Muscle layer of duodenum (tissue), 2 donors: ENCODE results near the gene SLC49A4.

Experiments
- H3K27ac ChIP-seq: one replicate; pipeline ENCODE4 v1.7.0; 2013; ENCODE audit warnings: mild to moderate bottlenecking, low read length
- H3K27me3 ChIP-seq: one replicate; pipeline ENCODE4 v1.7.0; 2013; ENCODE audit warnings: low read depth, mild to moderate bottlenecking, control low read depth, low read length
- H3K36me3 ChIP-seq, 2 donors: one replicate each; pipeline ENCODE4 v1.7.0; 2013; ENCODE audit warnings: low read length in 2 of 2, control low read depth in 1 of 2, mild to moderate bottlenecking in 1 of 2; ENCODE audit not compliant: insufficient read depth in 2 of 2, control insufficient read depth in 1 of 2
- H3K4me1 ChIP-seq, 2 donors: one replicate each; pipeline ENCODE4 v1.7.0; 2013; ENCODE audit warnings: low read length in 2 of 2, mild to moderate bottlenecking in 2 of 2, control low read depth in 1 of 2, moderate library complexity in 1 of 2; ENCODE audit not compliant: insufficient read depth in 2 of 2, control insufficient read depth in 1 of 2
- H3K4me3 ChIP-seq, 2 donors: one replicate each; pipeline ENCODE4 v1.7.0; 2013; ENCODE audit warnings: low read length in 2 of 2, low read depth in 1 of 2, mild to moderate bottlenecking in 1 of 2
- H3K9me3 ChIP-seq, 2 donors: one replicate each; pipeline ENCODE4 v1.7.0; 2013; ENCODE audit warnings: low read length in 2 of 2, control low read depth in 1 of 2, mild to moderate bottlenecking in 1 of 2; ENCODE audit not compliant: control insufficient read depth in 1 of 2
- donor health status: healthy.

Gene SLC49A4

DNA sequence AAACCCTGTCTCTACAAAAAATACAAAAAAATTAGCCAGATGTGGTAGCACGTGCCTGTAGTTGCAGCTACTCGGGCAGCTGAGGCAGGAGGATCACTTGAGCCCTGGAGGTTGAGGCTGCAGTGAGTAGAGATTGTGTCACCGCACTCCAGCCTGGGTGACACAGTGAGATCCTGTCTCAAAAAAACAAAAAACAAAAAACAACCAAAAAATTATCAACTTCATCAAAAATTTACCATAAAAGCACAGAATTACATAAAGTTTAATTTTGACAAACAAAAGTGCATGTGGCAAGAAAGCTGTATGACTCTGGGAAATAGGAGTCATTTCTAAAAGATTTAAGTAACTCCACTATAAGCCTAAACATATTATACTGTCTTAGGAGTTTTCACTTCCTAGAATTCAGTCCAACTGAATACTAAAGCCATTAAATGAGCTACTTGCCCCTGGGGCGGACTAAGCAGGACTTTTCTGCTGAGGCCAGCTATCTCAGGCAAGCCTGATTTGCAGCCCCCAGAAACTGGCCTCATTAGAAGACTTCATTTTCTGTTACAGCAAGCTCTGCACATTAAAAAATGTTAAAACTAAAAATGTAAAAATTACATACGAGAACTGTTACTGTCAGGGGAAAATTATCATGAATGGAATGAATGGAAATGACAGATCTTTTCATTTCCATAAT is 24.2 kb upstream of the SLC49A4 start:
- Histone ChIP-seq H3K36me3 (peaks cover 0 to 24% of the 10 kb centered on the region in 2 donors), H3K9me3 (no peaks in the 10 kb centered on the region), H3K4me1 (no peaks in the 10 kb centered on the region), H3K4me3 (no peak overlapping the region), H3K27me3 (no peaks in the 10 kb centered on the region), H3K27ac (no peak overlapping the region)

DNA sequence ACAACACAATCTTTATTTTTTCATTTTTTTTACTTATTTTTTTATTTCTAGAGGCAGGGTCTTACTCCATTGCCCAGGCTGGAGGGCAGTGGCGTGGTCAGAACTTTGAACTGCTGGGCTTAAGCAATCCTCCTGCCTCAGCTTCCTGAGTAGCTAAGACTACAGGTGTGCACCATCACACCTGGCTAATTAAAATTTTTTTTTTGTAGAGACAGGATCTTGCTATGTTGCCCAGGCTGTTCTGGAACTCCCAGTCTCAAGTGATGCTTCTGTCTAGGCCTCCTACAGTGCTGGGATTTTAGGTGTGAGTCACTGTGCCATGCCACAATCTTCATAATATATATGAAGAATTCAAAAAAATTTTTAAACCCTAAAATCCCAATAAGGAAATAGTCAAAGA is 22.0 kb upstream of the SLC49A4 start:
- no peaks in the 10 kb centered on the region for H3K4me1 ChIP-seq
- no peaks in the 10 kb centered on the region for H3K27me3 ChIP-seq
- peaks cover 0 to 22% of the 10 kb centered on the region in 2 donors for H3K36me3 ChIP-seq
- H3K9me3 ChIP-seq, result no peaks in the 10 kb centered on the region
- no peak overlapping the region for H3K4me3 ChIP-seq
- no peak overlapping the region for H3K27ac ChIP-seq

DNA sequence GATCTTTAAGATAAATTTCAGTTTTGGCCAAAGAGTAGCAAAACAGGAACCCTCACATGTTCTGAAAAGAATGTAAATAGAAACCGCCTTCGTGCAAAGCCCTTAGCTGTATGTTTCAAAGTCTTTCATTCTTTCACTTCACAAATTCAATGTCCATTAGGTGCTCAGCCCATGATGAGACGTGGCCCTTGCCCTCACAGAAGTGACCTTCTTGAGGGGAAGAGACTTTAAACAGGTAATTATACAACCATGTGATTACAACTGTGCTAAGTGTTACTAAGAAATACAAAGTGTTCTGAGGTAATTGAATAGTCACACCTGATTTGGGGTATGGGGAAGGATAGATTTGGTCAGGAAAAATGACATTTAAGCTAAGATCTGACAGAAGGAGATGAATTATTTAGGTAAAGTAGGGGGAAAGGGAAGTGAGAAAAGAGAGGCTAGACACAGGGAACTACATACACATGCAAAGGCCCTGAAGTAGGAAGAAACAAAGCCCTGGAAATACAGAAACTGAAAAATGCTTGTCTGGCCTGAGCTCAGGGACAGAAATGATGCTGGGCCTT is 20.8 kb upstream of the SLC49A4 start:
- H3K27me3 ChIP-seq, result no peaks in the 10 kb centered on the region
- H3K36me3 ChIP-seq, result peaks cover 0 to 14% of the 10 kb centered on the region in 2 donors
- no peaks in the 10 kb centered on the region for H3K9me3 ChIP-seq
- H3K4me1 ChIP-seq, result no peaks in the 10 kb centered on the region
- no peak overlapping the region for H3K27ac ChIP-seq
- no peak overlapping the region for H3K4me3 ChIP-seq

DNA sequence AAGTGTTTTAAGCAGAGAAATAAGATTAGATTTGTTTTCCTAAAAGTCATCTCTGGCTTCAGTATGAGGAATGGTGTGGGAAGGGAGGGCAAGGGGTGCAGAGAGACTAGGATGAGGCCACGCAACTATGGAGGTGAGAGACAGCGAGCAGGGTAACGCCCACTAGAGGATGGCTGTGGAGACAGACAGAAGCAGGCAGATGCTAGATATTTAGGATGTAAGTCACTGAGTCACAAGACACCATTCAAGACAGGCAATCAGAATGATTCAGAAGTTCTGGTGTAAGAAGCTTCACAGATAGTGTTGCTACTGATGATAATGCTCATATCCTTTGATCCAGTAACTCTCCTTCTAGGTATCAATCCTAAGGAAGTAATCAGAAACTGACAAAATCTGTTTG is 20.3 kb upstream of the SLC49A4 start:
- H3K27me3 ChIP-seq, result no peaks in the 10 kb centered on the region
- H3K4me3 ChIP-seq, result no peak overlapping the region
- no peaks in the 10 kb centered on the region for H3K4me1 ChIP-seq
- H3K27ac ChIP-seq, result no peak overlapping the region
- H3K36me3 ChIP-seq, result peaks cover 0 to 13% of the 10 kb centered on the region in 2 donors
- H3K9me3 ChIP-seq, result no peaks in the 10 kb centered on the region

DNA sequence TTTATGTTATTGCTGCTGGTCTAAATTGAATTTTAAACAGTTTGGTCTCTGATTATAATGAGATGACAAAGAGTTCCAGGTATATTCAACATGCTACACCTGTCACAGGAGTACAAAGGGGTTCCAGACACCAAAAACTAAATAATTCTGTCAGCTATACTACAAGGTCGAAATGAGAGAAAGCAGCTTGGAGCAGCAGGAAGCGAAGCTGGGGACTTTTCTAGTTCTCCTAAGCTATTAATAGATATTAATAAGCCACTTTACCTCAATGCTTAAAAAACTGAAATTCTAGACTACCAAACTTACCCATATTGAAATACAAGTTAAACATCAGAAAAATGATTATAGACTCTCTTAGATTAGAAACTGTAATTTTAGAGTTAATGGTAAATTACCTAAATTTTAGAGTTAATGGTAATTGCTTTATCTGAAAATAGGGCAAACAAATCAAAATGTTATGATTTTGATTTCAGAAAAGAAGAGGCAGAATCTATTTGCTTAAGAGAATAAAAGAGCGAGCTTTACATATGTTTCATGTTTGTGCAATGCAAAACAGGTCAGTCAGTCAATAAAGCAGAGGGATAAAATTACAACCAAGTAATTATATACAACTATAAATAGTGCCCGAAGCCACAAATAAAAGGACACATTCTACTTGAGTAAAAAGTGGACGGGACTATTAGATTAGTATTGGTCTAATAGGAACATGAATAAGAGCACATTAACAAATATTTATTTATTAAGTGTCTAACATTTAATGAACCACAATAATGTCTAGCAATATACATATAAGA is 18.0 kb upstream of the SLC49A4 start:
- Histone ChIP-seq H3K27me3 (no peaks in the 10 kb centered on the region), H3K4me1 (no peaks in the 10 kb centered on the region), H3K4me3 (no peak overlapping the region), H3K9me3 (no peaks in the 10 kb centered on the region), H3K36me3 (peaks cover 0 to 4% of the 10 kb centered on the region in 2 donors), H3K27ac (no peak overlapping the region)

DNA sequence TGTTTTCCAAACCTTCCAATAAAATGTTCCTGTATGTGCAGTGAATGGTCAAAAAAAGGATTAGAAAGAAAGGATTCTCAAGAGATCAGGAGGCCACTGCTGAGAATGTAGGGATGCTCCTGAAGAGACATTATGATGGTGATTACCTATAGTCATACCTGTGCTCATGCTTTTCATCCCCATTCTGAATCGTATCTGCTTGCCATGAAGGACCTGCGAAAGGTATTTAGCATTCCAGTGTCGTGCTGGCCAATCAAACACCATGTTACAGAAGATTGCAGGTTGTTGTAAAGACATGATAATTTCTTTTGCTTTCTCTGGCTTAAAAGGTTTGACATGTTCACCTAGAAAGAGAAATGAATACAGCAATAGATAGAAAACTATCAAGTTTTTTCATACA is 17.3 kb upstream of the SLC49A4 start:
- Histone ChIP-seq H3K4me1 (no peaks in the 10 kb centered on the region), H3K27me3 (no peaks in the 10 kb centered on the region), H3K27ac (no peak overlapping the region), H3K4me3 (no peak overlapping the region), H3K36me3 (peaks cover 0 to 4% of the 10 kb centered on the region in 2 donors), H3K9me3 (no peaks in the 10 kb centered on the region)

DNA sequence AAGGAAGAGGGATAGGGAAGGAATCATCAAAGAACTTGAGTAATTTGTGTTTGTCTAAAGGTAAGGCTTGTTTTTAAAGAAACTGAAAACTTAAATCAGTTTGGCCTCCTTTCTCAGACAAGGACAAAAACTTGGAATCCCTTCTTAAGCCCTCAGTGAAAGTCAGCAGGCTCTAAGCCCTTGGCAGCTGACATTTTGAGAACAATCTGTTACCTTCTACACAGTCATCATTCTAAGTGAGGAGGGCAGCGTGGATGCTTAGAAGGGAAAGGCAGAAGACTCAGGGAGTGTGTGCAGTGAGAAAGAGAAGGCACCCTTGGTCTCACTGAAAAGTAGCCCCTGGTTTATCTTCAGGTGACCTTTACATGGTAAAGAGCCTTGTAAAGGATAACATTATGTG is 12.1 kb upstream of the SLC49A4 start:
- no peaks in the 10 kb centered on the region for H3K27me3 ChIP-seq
- no peak overlapping the region for H3K4me3 ChIP-seq

DNA sequence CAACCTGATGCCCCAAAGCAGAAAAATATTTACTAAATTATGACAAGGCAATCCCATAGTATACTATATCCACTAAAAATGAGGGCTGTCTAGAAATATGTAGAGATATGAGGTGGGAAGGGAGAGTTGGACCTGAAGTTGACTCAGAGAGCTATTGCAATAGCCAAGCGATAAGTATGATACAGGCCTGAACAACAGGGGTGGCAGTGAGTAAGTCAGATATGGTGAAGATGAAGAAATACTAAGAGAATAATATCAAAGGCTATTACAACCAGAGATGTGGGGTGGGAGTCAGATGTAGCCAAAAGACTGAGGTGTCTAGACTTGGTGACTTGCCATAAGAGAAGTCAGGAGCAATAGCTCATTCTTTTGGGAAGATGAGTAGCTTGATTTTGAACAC is 10.4 kb upstream of the SLC49A4 start:
- Histone ChIP-seq H3K4me3 (no peak overlapping the region), H3K9me3 (no peaks in the 10 kb centered on the region), H3K27ac (no peak overlapping the region), H3K4me1 (no peaks in the 10 kb centered on the region), H3K36me3 (no peaks in the 10 kb centered on the region), H3K27me3 (no peaks in the 10 kb centered on the region)

More for the DNA sequence above, 12.1 kb upstream of the SLC49A4 start:
- Histone ChIP-seq H3K36me3 (no peaks in the 10 kb centered on the region), H3K27ac (no peak overlapping the region), H3K9me3 (no peaks in the 10 kb centered on the region), H3K4me1 (no peaks in the 10 kb centered on the region)

DNA sequence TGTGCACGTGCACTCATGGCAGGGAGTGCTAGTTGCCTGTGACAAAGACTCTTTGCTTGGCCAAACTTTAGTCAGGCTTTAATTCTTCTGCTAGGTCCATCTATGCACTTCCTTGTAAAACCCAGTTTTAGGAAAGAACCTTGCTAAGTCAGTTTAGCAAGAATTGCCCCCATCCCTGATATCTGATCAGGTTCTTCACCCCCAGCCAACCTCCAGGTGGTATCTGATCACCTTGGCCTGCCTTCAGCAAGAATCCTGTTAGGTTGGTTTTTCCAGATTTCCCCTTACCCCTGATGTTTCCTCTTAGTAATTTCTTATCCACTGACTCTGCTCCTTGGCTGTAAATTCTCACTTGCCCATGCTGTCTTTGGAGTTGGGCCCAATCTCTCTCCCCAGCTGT is 9.6 kb upstream of the SLC49A4 start:
- Histone ChIP-seq H3K27ac (no peak overlapping the region), H3K36me3 (no peaks in the 10 kb centered on the region), H3K4me1 (no peaks in the 10 kb centered on the region), H3K9me3 (no peaks in the 10 kb centered on the region), H3K27me3 (no peaks in the 10 kb centered on the region), H3K4me3 (no peak overlapping the region)

DNA sequence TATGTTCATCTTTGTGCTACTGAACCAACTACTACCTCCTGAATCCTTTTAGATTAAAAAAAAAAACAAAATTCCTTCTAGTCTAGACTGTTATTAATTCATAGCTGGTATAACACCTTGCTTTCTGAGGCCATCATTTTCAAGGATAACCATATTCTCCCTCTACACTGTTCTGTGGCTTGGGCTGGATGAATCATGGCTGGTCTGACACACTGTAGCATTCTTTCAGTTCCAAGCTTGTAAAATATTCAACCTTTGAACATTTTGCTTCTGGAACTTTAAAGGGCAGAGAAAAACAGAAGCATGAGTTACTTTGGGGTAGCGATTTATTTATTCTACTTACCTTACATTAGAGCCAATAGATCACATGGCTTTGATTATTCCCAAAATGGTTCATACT is 8.8 kb upstream of the SLC49A4 start:
- no peaks in the 10 kb centered on the region for H3K27me3 ChIP-seq
- no peaks in the 10 kb centered on the region for H3K4me1 ChIP-seq
- no peaks in the 10 kb centered on the region for H3K9me3 ChIP-seq
- H3K4me3 ChIP-seq, result no peak overlapping the region
- no peak overlapping the region for H3K27ac ChIP-seq
- no peaks in the 10 kb centered on the region for H3K36me3 ChIP-seq

DNA sequence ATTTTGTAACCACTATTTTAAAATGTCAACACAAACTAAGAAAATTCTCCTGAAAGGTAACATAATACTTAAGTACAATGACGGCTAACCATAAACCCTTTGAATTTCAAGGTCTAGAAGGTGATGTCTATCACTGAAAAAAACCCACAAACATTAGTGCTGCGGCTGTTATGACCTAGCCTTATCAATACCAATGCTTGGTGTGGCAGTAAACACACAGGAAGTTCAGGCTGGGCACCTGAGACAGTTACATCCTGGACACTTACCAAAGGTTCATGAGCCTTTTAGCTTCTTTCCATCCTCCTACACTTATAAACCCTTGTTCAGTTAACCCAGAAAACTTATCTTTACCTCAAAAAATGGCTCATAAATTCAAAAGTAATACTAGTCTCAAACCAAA is 7.0 kb upstream of the SLC49A4 start:
- Histone ChIP-seq H3K4me1 (peaks cover 1 to 6% of the 10 kb centered on the region in 2 donors), H3K27me3 (no peaks in the 10 kb centered on the region), H3K4me3 (no peak overlapping the region), H3K9me3 (no peaks in the 10 kb centered on the region), H3K36me3 (no peaks in the 10 kb centered on the region), H3K27ac (no peak overlapping the region)
